HCT116 (cell line): ENCODE measurements around the gene ARIH2. TPM values are rescaled to one million over a fixed set of nuclear protein-coding genes. Genes with fewer than 3 reads are reported as not detected.
A peak's percentile ranks its signal among the peaks of the same experiment; 100 is the strongest.

Source experiments
- ATAC-seq: fragments of 200-7000 bp; cut with Tn5 transposase; 2 replicates; pipeline ENCODE4 v1.9.1; 2020; ENCODE audit warnings: mild to moderate bottlenecking, moderate library complexity
- BruUV-seq: library from RNA; stranded (reverse); fragments of 400-500 nt; replicated peaks from 2 replicates; lab custom pipeline; 2021; lab: Mats Ljungman, UMichigan
- CTCF ChIA-PET: fragments of 300-600 bp; sonication (Branson Sonifier 250); formaldehyde crosslinking; loops from one replicate; lab custom pipeline; 2021; ENCODE audit warnings: antibody characterized with exemption; lab: Charles Lee
- POLR2A ChIA-PET: fragments of 300-600, 350-600 bp; sonication (Branson Sonifier 250); formaldehyde crosslinking; loops from one replicate; lab custom pipeline; 2021; ENCODE audit warnings: antibody characterized with exemption; lab: Charles Lee
- RAD21 ChIA-PET, 2 experiments: fragments of 300-600 bp; sonication (Branson Sonifier 250); formaldehyde crosslinking; loops; one replicate each; lab custom pipeline; 2023; ENCODE audit warnings: low total read pairs in 2 of 2; ENCODE audit not compliant: uncharacterized antibody in 2 of 2, unreplicated experiment in 2 of 2, low non-redundant PET in 1 of 2; lab: Charles Lee
- DNase-seq: peaks from one replicate; pipeline ENCODE4 v3.0.0-alpha.2; 2010; ENCODE audit warnings: low read depth, low spot score
- H2AFZ ChIP-seq: fragments of 200-600 bp; shearing (Covaris generic), sonication (generic); 2 replicates; pipeline ENCODE4 v1.6.1; 2017; ENCODE audit warnings: low read depth, mixed run types, mixed read lengths, antibody characterized with exemption, low read length; ENCODE audit not compliant: poor library complexity, severe bottlenecking
- H3K27ac ChIP-seq: 2 replicates; pipeline ENCODE4 v1.5.1; 2012; ENCODE audit warnings: low read depth, low read length
- H3K27me3 ChIP-seq: fragments of 200-600 bp; sonication (generic); 2 replicates; pipeline ENCODE4 v1.6.1; 2016; ENCODE audit warnings: mixed run types, low read length, mixed read lengths; ENCODE audit not compliant: insufficient read depth
- H3K36me3 ChIP-seq, 2 experiments: fragments of 200-500 bp in 1 of 2; fragments of 200-600 bp in 1 of 2; sonication (Bioruptor generic) in 1 of 2; sonication (generic) in 1 of 2; 2 replicates each; pipeline versions ENCODE4 v1.5.1 to v1.6.1; 2014 to 2016; ENCODE audit warnings: low read length in 2 of 2, inconsistent platforms in 1 of 2, mixed read lengths in 1 of 2, mixed run types in 1 of 2; ENCODE audit not compliant: insufficient read depth in 2 of 2, control insufficient read depth in 1 of 2
- H3K4me1 ChIP-seq, 2 experiments: fragments of 200-600 bp in 1 of 2; sonication (generic) in 1 of 2; 2 replicates each; pipeline versions ENCODE4 v1.5.1 to v1.6.1; 2012 to 2017; ENCODE audit warnings: low read length in 2 of 2, inconsistent platforms in 1 of 2, mild to moderate bottlenecking in 1 of 2, mixed read lengths in 1 of 2, mixed run types in 1 of 2, moderate library complexity in 1 of 2; ENCODE audit not compliant: insufficient read depth in 2 of 2, control insufficient read depth in 1 of 2
- H3K4me2 ChIP-seq: fragments of 200-600 bp; sonication (generic); 2 replicates; pipeline ENCODE4 v1.6.1; 2017; ENCODE audit warnings: mixed run types, low read length, mixed read lengths
- H3K4me3 ChIP-seq, 2 experiments: fragments of 200-600 bp in 1 of 2; sonication (generic) in 1 of 2; replicated peaks in 1 of 2; 2 replicates each; pipeline ENCODE4 v1.5.1; 2011 to 2016; ENCODE audit warnings: low read length in 2 of 2, control low read depth in 1 of 2, low read depth in 1 of 2, mild to moderate bottlenecking in 1 of 2, mixed read lengths in 1 of 2, mixed run types in 1 of 2
- H3K79me2 ChIP-seq: fragments of 200-600 bp; sonication (generic); 2 replicates; pipeline ENCODE4 v1.6.1; 2017; ENCODE audit warnings: mild to moderate bottlenecking, mixed run types, low read length, moderate library complexity, mixed read lengths; ENCODE audit not compliant: insufficient read depth
- H3K9ac ChIP-seq: fragments of 200-600 bp; sonication (generic); 2 replicates; pipeline ENCODE4 v1.6.1; 2016; ENCODE audit warnings: low read length, mixed read lengths
- H3K9me2 ChIP-seq: fragments of 200-600 bp; sonication (generic), shearing (Covaris generic); 2 replicates; pipeline ENCODE4 v1.6.1; 2017; ENCODE audit warnings: mixed run types, mild to moderate bottlenecking, moderate library complexity; ENCODE audit not compliant: insufficient read depth
- H3K9me3 ChIP-seq, 2 experiments: fragments of 200-500 bp in 1 of 2; fragments of 200-600 bp in 1 of 2; sonication (Bioruptor generic) in 1 of 2; sonication (generic) in 1 of 2; 2 replicates each; pipeline ENCODE4 v1.6.1; 2014 to 2017; ENCODE audit warnings: low read length in 2 of 2, mixed read lengths in 2 of 2, inconsistent platforms in 1 of 2, low read depth in 1 of 2, mild to moderate bottlenecking in 1 of 2, mixed run types in 1 of 2, moderate library complexity in 1 of 2; ENCODE audit not compliant: control insufficient read depth in 1 of 2, insufficient read depth in 1 of 2
- H4K20me1 ChIP-seq: fragments of 200-600 bp; sonication (generic), shearing (Covaris generic); 2 replicates; pipeline ENCODE4 v1.6.1; 2017; ENCODE audit warnings: mixed run types, mild to moderate bottlenecking, moderate library complexity; ENCODE audit not compliant: insufficient read depth
- CEBPB ChIP-seq: IDR thresholded peaks from 2 replicates; pipeline ENCODE4 v1.6.1; 2012; ENCODE audit warnings: low read depth
- EGR1 ChIP-seq: IDR thresholded peaks from 2 replicates; pipeline ENCODE4 v1.6.1; 2012; ENCODE audit warnings: low read depth
- JUND ChIP-seq: IDR thresholded peaks from 2 replicates; pipeline ENCODE4 v1.6.1; 2012
- POLR2A ChIP-seq: IDR thresholded peaks from 2 replicates; pipeline ENCODE4 v1.7.0; 2011; ENCODE audit warnings: borderline replicate concordance; ENCODE audit not compliant: insufficient read depth, insufficient read length; ENCODE audit errors: extremely low read depth
- POLR2AphosphoS5 ChIP-seq: IDR thresholded peaks from 2 replicates; pipeline ENCODE4 v1.6.1; 2011; ENCODE audit warnings: mild to moderate bottlenecking, low read depth, low read length, moderate library complexity
- SIN3A ChIP-seq: IDR thresholded peaks from 2 replicates; pipeline ENCODE4 v1.6.1; 2012; ENCODE audit warnings: low read depth
- SRF ChIP-seq: IDR thresholded peaks from 2 replicates; pipeline ENCODE4 v1.6.1; 2012; ENCODE audit warnings: low read depth
- TCF7L2 ChIP-seq: IDR thresholded peaks from 2 replicates; pipeline ENCODE4 v1.7.0; 2011; ENCODE audit warnings: borderline replicate concordance, inconsistent platforms; ENCODE audit not compliant: insufficient read depth, insufficient read length; ENCODE audit errors: extremely low read depth
- ZNF274 ChIP-seq: fragments of 200-500 bp; sonication (Bioruptor generic); IDR thresholded peaks from 2 replicates; pipeline ENCODE4 v1.6.1; 2014; ENCODE audit warnings: mild to moderate bottlenecking, low read depth, low read length, inconsistent platforms
- intact Hi-C: fragments of 100-400 bp; cut with micrococcal nuclease; formaldehyde crosslinking; loops from 2 replicates; pipeline ENCODE4 v1.10.0; 2022
- total RNA-seq: library from RNA; stranded (reverse); gene quantifications from one replicate; pipeline ENCODE4 v1.2.1, GENCODE V29; 2021; ENCODE audit not compliant: unreplicated experiment
- TF ChIP-seq, protein P1 (sequence below): IDR thresholded peaks from 2 replicates; pipeline ENCODE4 v1.6.1; 2012
- TF ChIP-seq, protein P2 (sequence below): IDR thresholded peaks from 2 replicates; pipeline ENCODE4 v1.6.1; 2011; ENCODE audit warnings: mild to moderate bottlenecking, low read length, moderate library complexity; ENCODE audit not compliant: insufficient replicate concordance; ENCODE audit errors: extremely low read depth
- TF ChIP-seq, protein P3 (sequence below): IDR thresholded peaks from 2 replicates; pipeline ENCODE4 v1.6.1; 2012; ENCODE audit warnings: low read depth

Gene ARIH2
- total RNA-seq, 1 experiment from 2014 or later: 105 TPM

DNA sequence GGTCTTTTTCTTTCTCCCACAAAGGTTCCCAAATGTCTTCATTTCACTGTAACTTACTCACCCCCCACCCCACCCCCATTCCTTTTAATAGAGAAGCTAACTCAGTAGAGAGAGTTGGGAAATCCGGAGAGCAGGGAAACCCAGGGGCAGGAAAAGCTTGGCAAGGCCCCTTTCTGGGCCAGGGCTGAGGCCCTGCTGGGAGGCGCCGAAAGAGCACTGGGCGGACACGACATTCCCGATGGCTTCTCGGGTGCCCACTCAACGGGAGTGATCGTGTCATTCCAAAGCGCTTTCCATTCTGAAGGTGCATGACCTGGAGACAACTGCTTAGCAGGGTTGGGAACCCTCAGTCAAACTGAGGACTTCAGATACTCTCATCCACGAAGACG lies 101.3 kb downstream of the ARIH2 start:
- Histone ChIP-seq H3K79me2 (peaks cover 56% of the 10 kb centered on the region), H3K9me2 (no peaks in the 10 kb centered on the region), H3K4me2 (peak overlapping the region; percentile 90), H3K9me3 (no peaks in the 10 kb centered on the region), H3K4me1 (peaks cover 20 to 64% of the 10 kb centered on the region in 2 experiments), H2AFZ (no peak overlapping the region), H3K36me3 (peaks cover 17 to 33% of the 10 kb centered on the region in 2 experiments; a peak in 3 of 4 replicates), H3K4me3 (peak overlapping the region; percentile 80 to 98), H3K27ac (peak overlapping the region; percentile 99), H4K20me1 (no peaks in the 10 kb centered on the region), H3K9ac (peak overlapping the region; percentile 99), H3K27me3 (no peaks in the 10 kb centered on the region)
- TF ChIP-seq EGR1 (no peak), SIN3A (no peak), SRF (no peak), POLR2AphosphoS5 (no peak), POLR2A (no peak), JUND (no peak), TCF7L2 (no peak), CEBPB (no peak), ZNF274 (no peak)
- TF ChIP-seq, protein P1, sequence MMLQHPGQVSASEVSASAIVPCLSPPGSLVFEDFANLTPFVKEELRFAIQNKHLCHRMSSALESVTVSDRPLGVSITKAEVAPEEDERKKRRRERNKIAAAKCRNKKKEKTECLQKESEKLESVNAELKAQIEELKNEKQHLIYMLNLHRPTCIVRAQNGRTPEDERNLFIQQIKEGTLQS: no peak
- TF ChIP-seq, protein P2, sequence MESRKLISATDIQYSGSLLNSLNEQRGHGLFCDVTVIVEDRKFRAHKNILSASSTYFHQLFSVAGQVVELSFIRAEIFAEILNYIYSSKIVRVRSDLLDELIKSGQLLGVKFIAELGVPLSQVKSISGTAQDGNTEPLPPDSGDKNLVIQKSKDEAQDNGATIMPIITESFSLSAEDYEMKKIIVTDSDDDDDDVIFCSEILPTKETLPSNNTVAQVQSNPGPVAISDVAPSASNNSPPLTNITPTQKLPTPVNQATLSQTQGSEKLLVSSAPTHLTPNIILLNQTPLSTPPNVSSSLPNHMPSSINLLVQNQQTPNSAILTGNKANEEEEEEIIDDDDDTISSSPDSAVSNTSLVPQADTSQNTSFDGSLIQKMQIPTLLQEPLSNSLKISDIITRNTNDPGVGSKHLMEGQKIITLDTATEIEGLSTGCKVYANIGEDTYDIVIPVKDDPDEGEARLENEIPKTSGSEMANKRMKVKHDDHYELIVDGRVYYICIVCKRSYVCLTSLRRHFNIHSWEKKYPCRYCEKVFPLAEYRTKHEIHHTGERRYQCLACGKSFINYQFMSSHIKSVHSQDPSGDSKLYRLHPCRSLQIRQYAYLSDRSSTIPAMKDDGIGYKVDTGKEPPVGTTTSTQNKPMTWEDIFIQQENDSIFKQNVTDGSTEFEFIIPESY: no peak
- TF ChIP-seq, protein P3, sequence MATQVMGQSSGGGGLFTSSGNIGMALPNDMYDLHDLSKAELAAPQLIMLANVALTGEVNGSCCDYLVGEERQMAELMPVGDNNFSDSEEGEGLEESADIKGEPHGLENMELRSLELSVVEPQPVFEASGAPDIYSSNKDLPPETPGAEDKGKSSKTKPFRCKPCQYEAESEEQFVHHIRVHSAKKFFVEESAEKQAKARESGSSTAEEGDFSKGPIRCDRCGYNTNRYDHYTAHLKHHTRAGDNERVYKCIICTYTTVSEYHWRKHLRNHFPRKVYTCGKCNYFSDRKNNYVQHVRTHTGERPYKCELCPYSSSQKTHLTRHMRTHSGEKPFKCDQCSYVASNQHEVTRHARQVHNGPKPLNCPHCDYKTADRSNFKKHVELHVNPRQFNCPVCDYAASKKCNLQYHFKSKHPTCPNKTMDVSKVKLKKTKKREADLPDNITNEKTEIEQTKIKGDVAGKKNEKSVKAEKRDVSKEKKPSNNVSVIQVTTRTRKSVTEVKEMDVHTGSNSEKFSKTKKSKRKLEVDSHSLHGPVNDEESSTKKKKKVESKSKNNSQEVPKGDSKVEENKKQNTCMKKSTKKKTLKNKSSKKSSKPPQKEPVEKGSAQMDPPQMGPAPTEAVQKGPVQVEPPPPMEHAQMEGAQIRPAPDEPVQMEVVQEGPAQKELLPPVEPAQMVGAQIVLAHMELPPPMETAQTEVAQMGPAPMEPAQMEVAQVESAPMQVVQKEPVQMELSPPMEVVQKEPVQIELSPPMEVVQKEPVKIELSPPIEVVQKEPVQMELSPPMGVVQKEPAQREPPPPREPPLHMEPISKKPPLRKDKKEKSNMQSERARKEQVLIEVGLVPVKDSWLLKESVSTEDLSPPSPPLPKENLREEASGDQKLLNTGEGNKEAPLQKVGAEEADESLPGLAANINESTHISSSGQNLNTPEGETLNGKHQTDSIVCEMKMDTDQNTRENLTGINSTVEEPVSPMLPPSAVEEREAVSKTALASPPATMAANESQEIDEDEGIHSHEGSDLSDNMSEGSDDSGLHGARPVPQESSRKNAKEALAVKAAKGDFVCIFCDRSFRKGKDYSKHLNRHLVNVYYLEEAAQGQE: no peak
- ChIA-PET RAD21 (interaction anchor here in 1 of 2 experiments (0.6 kb wide), 1 partner anchor 74 kb away, joined by 3 read pairs; the partner anchor contains the start of gene QRICH1), POLR2A (interaction anchor here (0.6 to 5.3 kb wide), 9 partner anchors 8 to 781 kb away, joined by 3 to 52 read pairs (median 5); partner anchors contain the start of genes IMPDH2, P4HTM, QRICH1 and WDR6), CTCF (interaction anchor here (1.8 to 3.0 kb wide), 3 partner anchors 12 to 151 kb away, joined by 5 to 27 read pairs (median 15); partner anchors contain the start of gene WDR6)
- intact Hi-C loops: loop anchor here (2.0 kb wide), 1 partner anchor 31 kb away; no protein-coding TSS in a partner anchor
- DNase-seq (no peak), ATAC-seq (no peak)
- BruUV-seq: no TSS peak
